GM21381 (cell line): ENCODE measurements around the gene SF3B6.
A peak's percentile ranks its signal among the peaks of the same experiment; 100 is the strongest.
"Not testable (repeated sequence)": the region's sequence is repeated elsewhere in the genome, so short reads cannot be mapped to it uniquely, and the experiment has no call there.

Source experiments
- ATAC-seq: cut with Tn5 transposase; IDR thresholded peaks from one replicate; pipeline ENCODE4 v1.9.1; 2021; ENCODE audit warnings: mild to moderate bottlenecking, moderate library complexity; ENCODE audit not compliant: unreplicated experiment

Gene SF3B6, protein sequence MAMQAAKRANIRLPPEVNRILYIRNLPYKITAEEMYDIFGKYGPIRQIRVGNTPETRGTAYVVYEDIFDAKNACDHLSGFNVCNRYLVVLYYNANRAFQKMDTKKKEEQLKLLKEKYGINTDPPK

GRCh38 chr2:24075915-24076848, at the start of gene SF3B6:
TSS of gene SF3B6 (minus strand) at chr2:24076326. CDS start at chr2:24076229, 97 bp downstream.
- ATAC-seq = peak; percentile 93

GRCh38 chr2:24123922-24124580, 47.9 kb upstream of the SF3B6 start:
- ATAC-seq = peak; percentile 7

- ATAC-seq = peak; percentile 87
Observed at GRCh38 chr2:24123195-24123921, 47.2 kb upstream of the SF3B6 start, which contains the start of the genes FAM228B and PFN4. TSS of gene FAM228B (plus strand) at chr2:24123469. CDS start at chr2:24124362, 893 bp downstream. TSS of gene PFN4 (minus strand) at chr2:24123334. CDS start at chr2:24122535, 799 bp downstream.

GRCh38 chr2:24122366-24123194, 46.5 kb upstream of the SF3B6 start:
- no peak for ATAC-seq

- ATAC-seq = no peak
Observed at GRCh38 chr2:24121469-24121868, 45.3 kb upstream of the SF3B6 start.

DNA sequence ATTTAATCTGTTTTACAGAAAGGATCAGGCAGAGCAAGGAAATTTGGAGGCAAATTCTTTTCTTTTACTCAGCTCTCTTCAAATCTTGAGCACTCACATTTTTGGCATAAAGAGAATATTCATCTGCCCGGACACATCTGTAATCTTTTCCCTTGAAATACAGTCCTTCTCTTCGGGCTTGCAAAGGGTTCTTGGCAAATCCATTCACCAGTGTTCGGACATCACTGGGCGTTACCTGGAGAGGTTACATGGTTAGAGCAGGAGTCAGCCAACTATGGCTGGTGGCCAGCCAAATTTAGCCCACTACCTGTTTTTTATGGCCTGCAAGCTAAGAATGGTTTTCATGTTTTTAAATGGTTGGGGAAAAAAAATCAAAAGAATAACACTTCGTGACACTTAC, 44.9 kb upstream of the SF3B6 start:
- ATAC-seq = no peak

DNA sequence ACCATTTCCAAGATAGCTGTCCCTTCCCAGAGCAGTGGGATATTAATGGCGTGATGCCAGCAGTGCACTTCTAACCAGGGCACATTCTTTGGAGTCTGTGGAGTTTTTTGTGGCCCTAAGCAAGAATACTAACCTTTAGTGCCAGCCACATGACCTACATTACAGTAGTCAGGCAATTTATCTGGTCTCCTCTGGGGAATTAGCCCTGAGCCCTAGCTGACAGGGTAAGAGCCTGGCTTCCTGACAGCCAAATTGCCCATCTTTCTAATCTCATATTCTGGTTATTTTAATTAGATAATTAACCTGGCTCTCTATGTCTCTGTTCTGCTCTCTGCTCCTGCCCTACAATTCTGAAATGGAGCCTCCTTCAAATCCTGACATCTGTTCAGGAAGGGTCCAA, 41.8 kb upstream of the SF3B6 start:
- ATAC-seq = no peak

DNA sequence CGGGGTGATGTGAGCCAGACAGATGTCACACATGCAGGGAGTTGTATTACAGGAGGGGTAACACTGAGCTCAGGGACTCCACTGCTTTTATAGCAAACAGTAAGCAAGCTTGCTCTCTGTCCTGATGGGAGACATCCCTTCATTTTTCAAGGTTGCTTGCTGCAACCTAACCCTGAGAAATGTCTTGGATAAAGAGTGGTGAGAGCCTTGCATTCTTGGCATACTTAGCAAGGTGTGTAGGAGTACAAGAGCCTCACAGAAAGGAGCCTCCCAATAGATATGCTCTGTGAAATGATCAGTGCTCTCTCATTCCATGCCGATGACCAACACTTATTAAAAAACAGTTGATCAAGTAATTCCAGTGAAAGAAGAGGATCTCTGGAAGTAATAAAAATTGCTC, 38.9 kb upstream of the SF3B6 start:
- ATAC-seq = no peak

GRCh38 chr2:24111407-24111901, 35.3 kb upstream of the SF3B6 start:
- ATAC-seq = no peak

DNA sequence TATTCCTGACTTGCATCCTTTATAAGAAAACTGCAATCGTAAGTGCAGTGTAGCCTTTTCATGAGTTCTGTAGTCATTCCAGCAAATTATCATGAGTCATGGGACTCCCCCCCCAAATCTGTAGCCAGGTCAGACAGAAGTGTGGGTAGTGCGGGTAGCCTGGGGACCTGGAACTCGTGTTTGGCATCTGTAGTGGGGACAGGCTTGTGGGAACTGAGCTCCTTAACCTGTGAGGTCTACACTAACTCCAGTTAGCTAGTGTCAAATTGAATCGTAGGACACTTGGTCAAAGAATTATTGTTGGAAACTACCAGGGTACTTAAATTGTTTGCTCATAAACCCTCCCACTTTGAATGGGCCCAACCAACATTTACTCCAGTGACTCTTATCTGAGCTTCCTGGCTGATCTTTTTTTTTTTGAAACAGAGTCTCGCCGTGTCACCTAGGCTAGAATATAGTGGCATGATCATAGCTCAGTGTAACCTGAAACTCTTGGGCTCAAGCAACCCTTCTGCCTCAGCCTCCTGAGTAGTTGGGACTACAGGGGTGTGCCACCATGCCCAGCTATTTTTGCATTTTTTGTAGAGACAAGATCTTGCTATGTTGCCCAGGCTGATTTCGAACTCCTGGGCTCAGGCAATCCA, 34.7 kb upstream of the SF3B6 start:
- no peak for ATAC-seq

DNA sequence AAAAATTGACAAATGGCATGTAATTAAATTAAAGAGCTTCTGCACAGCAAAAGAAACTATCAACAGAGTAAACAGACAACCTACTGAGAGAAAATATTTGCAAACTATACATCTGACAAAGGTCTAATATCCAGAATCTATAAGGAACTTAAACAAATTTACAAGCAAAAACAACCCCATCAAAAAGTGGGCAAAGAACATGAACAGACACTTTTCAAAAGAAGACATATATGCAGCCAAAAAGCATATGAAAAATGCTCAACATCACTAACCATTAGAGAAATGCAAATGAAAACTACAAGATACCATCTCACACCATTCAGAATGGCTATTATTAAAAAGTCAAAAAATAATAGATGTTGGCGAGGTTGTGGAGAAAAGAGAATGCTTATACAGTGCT, 33.3 kb upstream of the SF3B6 start:
- not testable (repeated sequence) for ATAC-seq

GRCh38 chr2:24107336-24107735, 31.2 kb upstream of the SF3B6 start:
- no peak for ATAC-seq

DNA sequence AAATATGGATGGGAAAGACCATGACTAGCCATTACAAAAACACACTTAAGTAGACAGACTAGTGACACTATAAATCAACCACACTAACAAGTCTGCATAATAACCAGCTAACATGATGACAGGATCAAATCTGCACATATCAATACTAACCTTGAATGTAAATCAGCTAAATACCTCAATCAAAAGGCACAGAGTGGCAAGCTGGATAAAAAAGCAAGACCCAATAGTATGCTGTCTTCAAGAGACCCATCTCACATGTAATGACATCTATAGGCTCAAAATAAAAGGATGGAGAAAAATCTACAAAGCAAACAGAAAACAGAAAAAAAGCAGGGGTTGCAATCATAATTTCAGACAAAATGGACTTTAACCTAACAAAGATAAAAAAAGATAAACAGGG, 30.7 kb upstream of the SF3B6 start:
- no peak for ATAC-seq

DNA sequence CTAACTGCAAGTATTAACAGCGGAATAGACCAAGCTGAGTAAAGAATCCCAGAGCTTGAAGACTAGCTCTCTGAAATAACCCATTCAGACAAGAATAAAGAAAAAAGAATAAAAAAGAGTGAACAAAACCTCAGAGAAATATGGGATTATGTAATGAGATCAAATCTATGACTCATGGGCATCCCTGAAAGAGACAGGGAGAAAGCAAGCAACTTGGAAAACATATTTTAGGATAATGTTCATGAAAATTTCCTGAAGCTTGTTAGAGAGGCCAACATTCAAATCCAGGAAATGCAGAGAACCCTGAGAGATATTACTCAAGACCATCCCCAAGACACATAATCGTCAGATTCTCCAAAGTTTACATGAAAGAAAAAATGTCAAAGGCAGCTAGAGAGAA, 29.7 kb upstream of the SF3B6 start:
- no peak for ATAC-seq

DNA sequence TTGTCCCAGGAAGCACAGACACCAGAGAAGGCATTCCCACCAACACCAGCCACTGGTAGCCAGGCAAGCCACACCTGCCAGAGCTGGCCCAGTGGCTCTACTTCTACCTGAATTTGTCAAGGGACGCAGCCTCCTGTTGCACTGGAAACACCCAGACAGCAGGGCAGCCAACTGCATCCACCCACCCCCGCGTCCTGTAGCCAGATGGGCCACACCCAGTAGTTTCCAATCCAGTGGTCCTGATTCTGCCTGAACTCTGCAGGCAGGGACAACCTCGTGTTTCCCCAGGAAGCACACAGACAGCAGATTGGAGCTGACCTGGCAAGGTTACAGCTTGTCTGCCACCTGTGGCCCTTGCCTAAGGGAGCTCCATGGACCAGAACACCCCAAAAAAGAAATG, 28.8 kb upstream of the SF3B6 start:
- no peak for ATAC-seq

DNA sequence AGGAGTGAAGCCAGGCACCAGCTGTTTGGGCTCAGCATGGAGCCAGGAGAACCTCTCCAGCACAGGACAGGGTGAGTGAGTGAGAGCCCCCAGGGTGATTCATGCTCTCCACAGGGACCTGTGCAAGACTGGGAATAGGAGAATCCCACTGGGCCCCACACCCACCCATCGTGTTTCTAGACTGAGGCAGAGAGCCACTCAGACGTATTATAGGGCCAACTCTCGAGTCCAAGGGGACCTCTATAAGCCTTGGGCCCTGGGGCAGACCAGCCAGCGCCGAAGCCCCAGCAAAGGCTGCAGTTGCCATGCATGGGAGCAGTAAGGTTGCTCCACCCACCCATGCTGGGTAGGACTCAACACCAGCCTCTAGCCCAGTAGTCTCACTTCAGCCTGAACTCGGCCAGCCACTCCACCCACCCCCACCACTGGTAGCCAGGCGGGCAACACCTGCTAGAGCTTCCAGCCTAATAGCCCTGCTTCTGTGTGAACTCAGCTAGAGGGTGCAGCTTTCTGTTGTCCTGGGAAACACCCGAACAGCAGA, 28.1 kb upstream of the SF3B6 start:
- no peak for ATAC-seq

GRCh38 chr2:24102677-24103076, 26.6 kb upstream of the SF3B6 start:
- no peak for ATAC-seq

DNA sequence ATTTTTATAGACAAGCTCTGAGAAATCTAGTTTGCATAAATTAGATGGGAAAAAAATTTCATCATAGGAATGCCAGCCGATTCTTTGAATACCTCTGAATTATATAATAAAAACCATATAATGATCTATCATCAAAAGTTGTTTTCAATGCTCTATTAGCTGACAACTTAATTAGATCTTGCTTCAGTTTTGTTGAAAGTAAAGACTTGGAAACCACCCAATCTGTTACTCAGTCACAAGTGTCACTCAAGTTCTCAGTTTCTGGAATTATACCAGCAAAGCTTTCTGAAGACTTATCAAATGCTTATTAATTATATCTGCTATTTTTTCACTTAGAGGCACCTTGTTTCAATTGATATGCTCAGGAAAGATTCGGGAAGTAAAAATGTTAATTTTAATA, 25.9 kb upstream of the SF3B6 start:
- ATAC-seq = no peak

GRCh38 chr2:24100732-24101131, 24.6 kb upstream of the SF3B6 start:
- not testable (repeated sequence) for ATAC-seq
